Gastrocnemius medialis (tissue), 4 donors: ENCODE data around the gene ZSWIM1. TPM values are rescaled to one million over a fixed set of nuclear protein-coding genes. Genes with fewer than 3 reads are reported as not detected.
A peak's percentile ranks its signal among the peaks of the same experiment; 100 is the strongest.

Experiments
- ATAC-seq, 2 donors: fragments of 150-250 bp; one replicate each; pipeline ENCODE4 v1.9.1; 2016
- DNase-seq, 2 donors: peaks; one replicate each; pipeline ENCODE4 v3.0.0-alpha.2; 2019
- H3K27ac ChIP-seq, 4 donors: fragments of 200-600 bp; sonication (generic); 1 replicate in 1 of 4; 2 replicates in 3 of 4; pipeline ENCODE4 v1.5.1; 2016 to 2018; ENCODE audit warnings: mild to moderate bottlenecking in 2 of 4, moderate library complexity in 1 of 4
- H3K27me3 ChIP-seq, 3 donors: fragments of 200-600 bp; sonication (generic) in 2 of 3; 1 replicate in 1 of 3; 2 replicates in 2 of 3; pipeline versions ENCODE4 v1.5.1 to v1.6.0; 2016 to 2019; ENCODE audit warnings: mild to moderate bottlenecking in 1 of 3, moderate library complexity in 1 of 3
- H3K36me3 ChIP-seq, 2 donors: fragments of 200-600 bp; sonication (generic) in 1 of 2; one replicate each; pipeline ENCODE4 v1.5.1; 2017 to 2018
- H3K4me1 ChIP-seq, 2 donors: fragments of 200-600 bp; sonication (generic) in 1 of 2; one replicate each; pipeline ENCODE4 v1.5.1; 2016 to 2017; ENCODE audit warnings: mild to moderate bottlenecking in 2 of 2
- H3K4me3 ChIP-seq, 4 donors: fragments of 200-600 bp; sonication (generic) in 3 of 4; 1 replicate in 1 of 4; 2 replicates in 3 of 4; pipeline ENCODE4 v1.5.1; 2016 to 2019; ENCODE audit warnings: mild to moderate bottlenecking in 2 of 4
- H3K9me3 ChIP-seq, 3 donors: fragments of 200-600 bp; sonication (generic) in 2 of 3; 1 replicate in 1 of 3; 2 replicates in 2 of 3; pipeline ENCODE4 v1.5.1; 2016 to 2019
- CTCF ChIP-seq, 5 experiments: fragments of 450-650 bp in 3 of 5; fragments of 200-600 bp in 2 of 5; sonication (generic) in 2 of 5; IDR thresholded peaks in 4 of 5; conservative IDR thresholded peaks in 1 of 5; 1 replicate in 4 of 5; 2 replicates in 1 of 5; pipeline ENCODE4 v1.5.1; 2016 to 2019; ENCODE audit warnings: antibody characterized with exemption in 5 of 5, mild to moderate bottlenecking in 3 of 5, moderate library complexity in 3 of 5
- POLR2A ChIP-seq, 2 donors: fragments of 450-650 bp; IDR thresholded peaks; one replicate each; pipeline ENCODE4 v1.6.1; 2017; ENCODE audit warnings: antibody characterized with exemption in 2 of 2, mild to moderate bottlenecking in 2 of 2, moderate library complexity in 2 of 2
- in situ Hi-C, 4 donors: fragments of 200-750 bp; cut with MboI; loops; one replicate each; pipeline versions ENCODE4 v1.15.0 to v1.8.0; 2017; ENCODE audit warnings: low sequenced_read_pairs in 4 of 4
- intact Hi-C: fragments of 100-400 bp; cut with DNase I; formaldehyde crosslinking; loops from one replicate; pipeline ENCODE4 v1.15.1; 2023; ENCODE audit warnings: low total_unique reads
- total RNA-seq, 4 donors: library from RNA; depleted of rRNA; stranded (reverse); fragments of >200 nt; gene quantifications; one replicate each; pipeline versions ENCODE4 v1.1.0 to v1.2.3, GENCODE V29; 2016

ZSWIM1 gene
- total RNA-seq, 4 donors from 2014 or later = 5.7 to 8.5 (median 6.9) TPM

GRCh38 chr20:45843506-45843905, 37.5 kb upstream of the ZSWIM1 start:
- ATAC-seq (no peak), DNase-seq (no peak)
- in situ Hi-C loops = no loop called here
- Histone ChIP-seq H3K9me3 (no peaks in the 10 kb centered on the region), H3K4me1 (peaks cover 27 to 50% of the 10 kb centered on the region in 2 donors), H3K4me3 (no peak overlapping the region), H3K36me3 (peaks cover 0 to 75% of the 10 kb centered on the region in 2 donors), H3K27ac (peak overlapping the region; percentile 61 to 96 (median 84)), H3K27me3 (no peaks in the 10 kb centered on the region)
- TF ChIP-seq POLR2A (IDR thresholded peaks at IDR 0.05) (no peak), CTCF (IDR thresholded peaks at IDR 0.05 in 4 of 5, conservative IDR thresholded peaks at IDR 0.05 in 1 of 5) (no peak)
- intact Hi-C loops = no loop called here

- intact Hi-C loops (no loop called here), in situ Hi-C loops (no loop called here)
- H3K9me3 ChIP-seq = no peaks in the 10 kb centered on the region
- ATAC-seq (no peak), DNase-seq (no peak)
- TF ChIP-seq POLR2A (IDR thresholded peaks at IDR 0.05) = no peak
- H3K4me1 ChIP-seq = peaks cover 23 to 44% of the 10 kb centered on the region in 2 donors
- H3K27ac ChIP-seq = peak overlapping the region in 3 of 4 donors; percentile 14 to 95 (median 42)
- no peaks in the 10 kb centered on the region for H3K27me3 ChIP-seq
- H3K36me3 ChIP-seq = peaks cover 0 to 72% of the 10 kb centered on the region in 2 donors
- H3K4me3 ChIP-seq = no peak overlapping the region
Measured at GRCh38 chr20:45845452-45845851, 35.6 kb upstream of the ZSWIM1 start.

- H3K27ac ChIP-seq = peak overlapping the region in 1 of 4 donors; percentile 31
- no peak for ATAC-seq
- intact Hi-C loops = no loop called here
- no peaks in the 10 kb centered on the region for H3K9me3 ChIP-seq
- H3K4me1 ChIP-seq = peaks cover 3 to 17% of the 10 kb centered on the region in 2 donors
- no peak overlapping the region for H3K4me3 ChIP-seq
- in situ Hi-C loops = no loop called here
- H3K36me3 ChIP-seq = peaks cover 0 to 51% of the 10 kb centered on the region in 2 donors
- DNase-seq = no peak
- no peaks in the 10 kb centered on the region for H3K27me3 ChIP-seq
- TF ChIP-seq POLR2A (IDR thresholded peaks at IDR 0.05) (no peak), CTCF (IDR thresholded peaks at IDR 0.05 in 4 of 5, conservative IDR thresholded peaks at IDR 0.05 in 1 of 5) (no peak)
Measured at GRCh38 chr20:45848421-45848820, 32.6 kb upstream of the ZSWIM1 start.

- ATAC-seq (no peak), DNase-seq (no peak)
- H3K9me3 ChIP-seq = no peaks in the 10 kb centered on the region
- H3K27ac ChIP-seq = peak overlapping the region in 1 of 4 donors; percentile 31
- peaks cover 0 to 51% of the 10 kb centered on the region in 2 donors for H3K36me3 ChIP-seq
- H3K4me3 ChIP-seq = no peak overlapping the region
- TF ChIP-seq POLR2A (IDR thresholded peaks at IDR 0.05) = no peak
- TF ChIP-seq CTCF (IDR thresholded peaks at IDR 0.05 in 4 of 5, conservative IDR thresholded peaks at IDR 0.05 in 1 of 5) = no peak
- H3K27me3 ChIP-seq = no peaks in the 10 kb centered on the region
- H3K4me1 ChIP-seq = peaks cover 0 to 10% of the 10 kb centered on the region in 2 donors
- intact Hi-C loops = no loop called here
- in situ Hi-C loops = no loop called here
Measured at GRCh38 chr20:45848969-45849582, 32.0 kb upstream of the ZSWIM1 start.

GRCh38 chr20:45850238-45850637, 30.8 kb upstream of the ZSWIM1 start:
- Histone ChIP-seq H3K36me3 (peaks cover 0 to 39% of the 10 kb centered on the region in 2 donors), H3K9me3 (no peaks in the 10 kb centered on the region), H3K27ac (peak overlapping the region in 1 of 4 donors; percentile 47), H3K4me3 (no peak overlapping the region), H3K4me1 (peaks cover 10 to 14% of the 10 kb centered on the region in 2 donors), H3K27me3 (no peaks in the 10 kb centered on the region)
- DNase-seq (no peak), ATAC-seq (no peak)
- in situ Hi-C loops (no loop called here), intact Hi-C loops (no loop called here)
- no peak for TF ChIP-seq CTCF (IDR thresholded peaks at IDR 0.05 in 4 of 5, conservative IDR thresholded peaks at IDR 0.05 in 1 of 5)
- no peak for TF ChIP-seq POLR2A (IDR thresholded peaks at IDR 0.05)
